Gastroesophageal sphincter (tissue), 3 donors: ENCODE data around the gene LARGE1.

Experiments
- CTCF ChIP-seq, 4 experiments: fragments of 200-600 bp in 2 of 4; fragments of 450-650 bp in 2 of 4; sonication (generic) in 1 of 4; IDR thresholded peaks; one replicate each; pipeline ENCODE4 v1.5.1; 2017 to 2019; ENCODE audit warnings: antibody characterized with exemption in 4 of 4, mild to moderate bottlenecking in 2 of 4, moderate library complexity in 2 of 4
- EP300 ChIP-seq: sonication (generic); formaldehyde crosslinking; IDR thresholded peaks from one replicate; pipeline ENCODE4 v1.6.1; 2017; ENCODE audit warnings: antibody characterized with exemption, mild to moderate bottlenecking

- TF ChIP-seq CTCF (IDR thresholded peaks at IDR 0.05) (no peak), EP300 (no peak)
Measured at GRCh38 chr22:33913188-33913587, 7.1 kb downstream of the LARGE1 start.
